IMR-90 (cell line): ENCODE measurements around the gene RNF213. TPM values are rescaled to one million over a fixed set of nuclear protein-coding genes. Genes with fewer than 3 reads are reported as not detected.

Experiments
- ATAC-seq: fragments of 200-7000 bp; cut with Tn5 transposase; 2 replicates; pipeline ENCODE4 v1.9.1; 2020; ENCODE audit warnings: low read depth, mild to moderate bottlenecking, moderate library complexity
- BruUV-seq: library from RNA; stranded (reverse); fragments of 400-500 nt; replicated peaks from 2 replicates; lab custom pipeline; 2021; lab: Mats Ljungman, UMichigan
- CTCF ChIA-PET: fragments of 300-600 bp; formaldehyde crosslinking; extraction: SDS; loops from one replicate; lab custom pipeline; 2021; ENCODE audit warnings: antibody characterized with exemption; lab: Yijun Ruan, JAX
- POLR2A ChIA-PET: fragments of 300-600 bp; sonication (Branson Sonifier 250); formaldehyde crosslinking; loops from one replicate; lab custom pipeline; 2022; ENCODE audit warnings: antibody characterized with exemption; ENCODE audit not compliant: unreplicated experiment; lab: Charles Lee
- DNase-seq: peaks from one replicate; pipeline ENCODE4 v3.0.0; 2013
- H2AFZ ChIP-seq: replicated peaks from 2 replicates; pipeline ENCODE3; 2013; ENCODE audit warnings: low read length, mild to moderate bottlenecking; ENCODE audit not compliant: poor library complexity
- H2AK5ac ChIP-seq: 2 replicates; pipeline ENCODE4 v1.6.1; 2013; ENCODE audit warnings: low read depth, low read length, inconsistent platforms
- H2AK9ac ChIP-seq: replicated peaks from 2 replicates; pipeline ENCODE3; 2013; ENCODE audit warnings: mild to moderate bottlenecking, low read depth, low read length, moderate library complexity; ENCODE audit not compliant: poor library complexity
- H2BK120ac ChIP-seq: 2 replicates; pipeline ENCODE4 v1.6.1; 2013; ENCODE audit warnings: low read depth, low read length, inconsistent platforms
- H2BK15ac ChIP-seq: 3 replicates; pipeline ENCODE4 v1.6.1; 2013; ENCODE audit warnings: low read depth, low read length, inconsistent platforms
- H2BK20ac ChIP-seq: 2 replicates; pipeline ENCODE4 v1.6.1; 2013; ENCODE audit warnings: low read depth, mild to moderate bottlenecking, inconsistent platforms, low read length, moderate library complexity
- H2BK5ac ChIP-seq: 2 replicates; pipeline ENCODE4 v1.6.1; 2013; ENCODE audit warnings: mild to moderate bottlenecking, low read depth, low read length, inconsistent platforms; ENCODE audit not compliant: poor library complexity, severe bottlenecking
- H3K14ac ChIP-seq: replicated peaks from 2 replicates; pipeline ENCODE4 v1.6.1; 2013; ENCODE audit warnings: low read depth, low read length, inconsistent platforms
- H3K18ac ChIP-seq: 2 replicates; pipeline ENCODE4 v1.6.1; 2013; ENCODE audit warnings: low read depth, low read length, control low read depth
- H3K23ac ChIP-seq: 2 replicates; pipeline ENCODE4 v1.6.1; 2013; ENCODE audit warnings: low read depth, low read length, inconsistent platforms
- H3K27ac ChIP-seq: 2 replicates; pipeline ENCODE4 v1.5.1; 2013; ENCODE audit warnings: mild to moderate bottlenecking, control low read depth, low read length; ENCODE audit not compliant: insufficient read depth
- H3K27me3 ChIP-seq: 2 replicates; pipeline ENCODE4 v1.6.1; 2013; ENCODE audit warnings: low read length; ENCODE audit not compliant: control insufficient read depth, insufficient read depth
- H3K36me3 ChIP-seq: 2 replicates; pipeline ENCODE4 v1.6.1; 2013; ENCODE audit warnings: low read length, mixed read lengths; ENCODE audit not compliant: control insufficient read depth, insufficient read depth
- H3K4ac ChIP-seq: 2 replicates; pipeline ENCODE4 v1.6.1; 2013; ENCODE audit warnings: low read depth, low read length, inconsistent platforms
- H3K4me1 ChIP-seq: 2 replicates; pipeline ENCODE4 v1.6.1; 2013; ENCODE audit warnings: low read length, mixed read lengths; ENCODE audit not compliant: control insufficient read depth, insufficient read depth
- H3K4me2 ChIP-seq: 2 replicates; pipeline ENCODE4 v1.6.1; 2013; ENCODE audit warnings: low read depth, mild to moderate bottlenecking, control low read depth, low read length, moderate library complexity
- H3K4me3 ChIP-seq: 2 replicates; pipeline ENCODE4 v1.5.1; 2013; ENCODE audit warnings: low read depth, mild to moderate bottlenecking, control low read depth, low read length, moderate library complexity; ENCODE audit not compliant: insufficient read depth
- H3K56ac ChIP-seq: 2 replicates; pipeline ENCODE4 v1.6.1; 2013; ENCODE audit warnings: low read length, inconsistent platforms; ENCODE audit not compliant: insufficient read depth; ENCODE audit errors: extremely low read depth
- H3K79me1 ChIP-seq, 2 experiments: 2 replicates each; pipeline ENCODE4 v1.6.1; 2013; ENCODE audit warnings: low read length in 2 of 2, inconsistent platforms in 1 of 2, low read depth in 1 of 2
- H3K9ac ChIP-seq: 2 replicates; pipeline ENCODE4 v1.6.1; 2013; ENCODE audit warnings: low read depth, low read length, control low read depth
- H3K9me1 ChIP-seq: 2 replicates; pipeline ENCODE4 v1.6.1; 2013; ENCODE audit warnings: low read length, inconsistent platforms; ENCODE audit not compliant: insufficient read depth
- H3K9me3 ChIP-seq: 2 replicates; pipeline ENCODE4 v1.6.1; 2013; ENCODE audit warnings: low read length; ENCODE audit not compliant: control insufficient read depth, insufficient read depth
- H4K20me1 ChIP-seq: 2 replicates; pipeline ENCODE4 v1.6.1; 2013; ENCODE audit warnings: low read length, inconsistent platforms; ENCODE audit not compliant: insufficient read depth
- H4K5ac ChIP-seq: 2 replicates; pipeline ENCODE4 v1.6.1; 2013; ENCODE audit warnings: mild to moderate bottlenecking, low read depth, low read length, control low read depth
- H4K8ac ChIP-seq, 2 experiments: 2 replicates each; pipeline ENCODE4 v1.6.1; 2013; ENCODE audit warnings: low read depth in 2 of 2, low read length in 2 of 2, control low read depth in 1 of 2, inconsistent platforms in 1 of 2
- H4K91ac ChIP-seq: 2 replicates; pipeline ENCODE4 v1.6.1; 2013; ENCODE audit warnings: low read depth, low read length, inconsistent platforms; ENCODE audit not compliant: insufficient read depth
- BHLHE40 ChIP-seq: fragments of 150-350 bp; IDR thresholded peaks from 2 replicates; pipeline ENCODE4 v1.6.1; 2016; ENCODE audit warnings: mild to moderate bottlenecking, low read depth, low read length
- CEBPB ChIP-seq: IDR thresholded peaks from 2 replicates; pipeline ENCODE4 v1.6.1; 2012; ENCODE audit warnings: low read depth, low read length, improper control_type of control experiment
- CHD1 ChIP-seq: IDR thresholded peaks from 2 replicates; pipeline ENCODE4 v1.6.1; 2012; ENCODE audit warnings: low read depth, low read length, improper control_type of control experiment
- FOS ChIP-seq: fragments of 150-350 bp; IDR thresholded peaks from 2 replicates; pipeline ENCODE4 v1.6.1; 2016; ENCODE audit warnings: low read depth, low read length
- MAFK ChIP-seq: IDR thresholded peaks from 2 replicates; pipeline ENCODE4 v1.6.1; 2012; ENCODE audit warnings: low read depth, low read length, improper control_type of control experiment
- MAZ ChIP-seq: IDR thresholded peaks from 2 replicates; pipeline ENCODE4 v1.6.1; 2012; ENCODE audit warnings: low read depth, mild to moderate bottlenecking, low read length, improper control_type of control experiment, moderate library complexity, borderline replicate concordance
- MXI1 ChIP-seq: IDR thresholded peaks from 2 replicates; pipeline ENCODE4 v1.6.1; 2012; ENCODE audit warnings: low read depth, mild to moderate bottlenecking, low read length, moderate library complexity, borderline replicate concordance
- NFE2L2 ChIP-seq: fragments of 150-350 bp; IDR thresholded peaks from 2 replicates; pipeline ENCODE4 v1.6.1; 2016; ENCODE audit warnings: low read depth, mild to moderate bottlenecking, low read length
- POLR2A ChIP-seq: IDR thresholded peaks from 2 replicates; pipeline ENCODE4 v1.6.1; 2012; ENCODE audit warnings: mild to moderate bottlenecking, low read depth, low read length
- RAD21 ChIP-seq: IDR thresholded peaks from 2 replicates; pipeline ENCODE4 v1.6.1; 2012; ENCODE audit warnings: low read length, improper control_type of control experiment
- RCOR1 ChIP-seq: IDR thresholded peaks from 2 replicates; pipeline ENCODE4 v1.6.1; 2012; ENCODE audit warnings: mild to moderate bottlenecking, low read length, improper control_type of control experiment; ENCODE audit not compliant: insufficient replicate concordance
- RFX5 ChIP-seq: IDR thresholded peaks from 2 replicates; pipeline ENCODE4 v1.8.0; 2012; ENCODE audit warnings: low read depth, mild to moderate bottlenecking, low read length, moderate library complexity
- SMC3 ChIP-seq: fragments of 150-350 bp; IDR thresholded peaks from 2 replicates; pipeline ENCODE4 v1.6.1; 2016; ENCODE audit warnings: low read depth, mild to moderate bottlenecking, antibody characterized with exemption, low read length, moderate library complexity
- USF2 ChIP-seq: fragments of 150-350 bp; IDR thresholded peaks from 2 replicates; pipeline ENCODE4 v1.6.1; 2017; ENCODE audit warnings: mild to moderate bottlenecking, antibody characterized with exemption, low read length, low read depth
- WGBS, 2 experiments: methylation state at CpG; one replicate each; pipeline versions ENCODE4 v1.1.5 to v1.1.7; 2013; ENCODE audit warnings: missing lambda C conversion rate in 2 of 2; ENCODE audit not compliant: insufficient read length in 1 of 2; ENCODE audit errors: extremely low coverage in 2 of 2; 5-methylcytosine and 5-hydroxymethylcytosine counted together
- dilution Hi-C: fragments of 300-500 bp; cut with HindIII; formaldehyde crosslinking; loops from one replicate; pipeline ENCODE4 v1.14.3; 2018; ENCODE audit warnings: low sequenced_read_pairs; ENCODE audit not compliant: unreplicated experiment
- in situ Hi-C: fragments of 300-500 bp; cut with MboI; formaldehyde crosslinking; loops from 3 replicates; pipeline ENCODE4 v1.14.3; 2019; ENCODE audit warnings: low sequenced_read_pairs, inconsistent platforms, mixed read lengths
- intact Hi-C: fragments of 100-400 bp; cut with micrococcal nuclease; formaldehyde crosslinking; loops from 2 replicates; pipeline ENCODE4 v1.10.0; 2022
- polyA plus RNA-seq, 3 experiments: library from polyadenylated mRNA; depleted of rRNA; stranded (reverse); fragments of >200 nt; gene quantifications; 2 replicates each; pipeline ENCODE4 v1.2.3, GENCODE V29; 2012; ENCODE audit warnings: low replicate concordance in 1 of 3
- total RNA-seq: library from RNA; depleted of rRNA; stranded (reverse); fragments of >200 nt; gene quantifications from 2 replicates; pipeline ENCODE4 v1.2.3, GENCODE V29; 2012
- TF ChIP-seq, protein P1 (sequence below): fragments of 150-350 bp; IDR thresholded peaks from 2 replicates; pipeline ENCODE4 v1.6.1; 2016; ENCODE audit warnings: low read depth, mild to moderate bottlenecking, low read length, moderate library complexity, borderline replicate concordance
- TF ChIP-seq, protein P2 (sequence below): conservative IDR thresholded peaks from 2 replicates; pipeline ENCODE4 v1.5.1; 2012; ENCODE audit warnings: mild to moderate bottlenecking, low read depth, low read length, improper control_type of control experiment

RNF213 gene
- total and polyA plus RNA-seq, 2 of the 4 experiments (the other 2 are of a cell fraction): 23.4 to 36.0 TPM

GRCh38 chr17:80217703-80218362 is 42.8 kb upstream of the RNF213 start:
- intact Hi-C loops: no loop called here
- Histone ChIP-seq H3K9ac (no peak overlapping the region), H3K9me3 (no peaks in the 10 kb centered on the region), H3K56ac (no peak overlapping the region), H3K27me3 (no peaks in the 10 kb centered on the region), H3K79me1 (peaks cover 22 to 53% of the 10 kb centered on the region in 2 experiments), H4K5ac (no peak overlapping the region), H3K9me1 (peaks cover 24% of the 10 kb centered on the region), H2AK5ac (peak overlapping the region; percentile 80; the same call in 1 of the 2 replicates), H4K91ac (no peak overlapping the region), H2BK20ac (no peak overlapping the region), H3K4me3 (no peak overlapping the region), H2AK9ac (no peak overlapping the region), H2BK5ac (no peak overlapping the region), H3K14ac (no peak overlapping the region), H3K18ac (no peak overlapping the region), H2BK15ac (no peak overlapping the region), H3K4me1 (peaks cover 6% of the 10 kb centered on the region; the same call in 1 of the 2 replicates), H4K8ac (no peak overlapping the region), H4K20me1 (peaks cover 33% of the 10 kb centered on the region), H3K4ac (no peak overlapping the region), H3K4me2 (no peak overlapping the region), H3K23ac (no peak overlapping the region), H2AFZ (no peak overlapping the region), H2BK120ac (no peak overlapping the region), H3K36me3 (peaks cover 47% of the 10 kb centered on the region), H3K27ac (no peak overlapping the region)
- ATAC-seq (no peak), DNase-seq (no peak)
- dilution Hi-C loops: no loop called here
- 100% methylated on average over 9 of the region's 13 CpGs; no CpG with 5 or more reads in 1 of the 2 experiments for WGBS, 2 experiments
- ChIA-PET CTCF (no interaction called here), POLR2A (no interaction called here)
- TF ChIP-seq, protein P1, sequence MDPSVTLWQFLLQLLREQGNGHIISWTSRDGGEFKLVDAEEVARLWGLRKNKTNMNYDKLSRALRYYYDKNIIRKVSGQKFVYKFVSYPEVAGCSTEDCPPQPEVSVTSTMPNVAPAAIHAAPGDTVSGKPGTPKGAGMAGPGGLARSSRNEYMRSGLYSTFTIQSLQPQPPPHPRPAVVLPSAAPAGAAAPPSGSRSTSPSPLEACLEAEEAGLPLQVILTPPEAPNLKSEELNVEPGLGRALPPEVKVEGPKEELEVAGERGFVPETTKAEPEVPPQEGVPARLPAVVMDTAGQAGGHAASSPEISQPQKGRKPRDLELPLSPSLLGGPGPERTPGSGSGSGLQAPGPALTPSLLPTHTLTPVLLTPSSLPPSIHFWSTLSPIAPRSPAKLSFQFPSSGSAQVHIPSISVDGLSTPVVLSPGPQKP: no peak
- TF ChIP-seq RFX5: no peak
- no peak for TF ChIP-seq SMC3
- no peak for TF ChIP-seq FOS
- TF ChIP-seq, protein P2, sequence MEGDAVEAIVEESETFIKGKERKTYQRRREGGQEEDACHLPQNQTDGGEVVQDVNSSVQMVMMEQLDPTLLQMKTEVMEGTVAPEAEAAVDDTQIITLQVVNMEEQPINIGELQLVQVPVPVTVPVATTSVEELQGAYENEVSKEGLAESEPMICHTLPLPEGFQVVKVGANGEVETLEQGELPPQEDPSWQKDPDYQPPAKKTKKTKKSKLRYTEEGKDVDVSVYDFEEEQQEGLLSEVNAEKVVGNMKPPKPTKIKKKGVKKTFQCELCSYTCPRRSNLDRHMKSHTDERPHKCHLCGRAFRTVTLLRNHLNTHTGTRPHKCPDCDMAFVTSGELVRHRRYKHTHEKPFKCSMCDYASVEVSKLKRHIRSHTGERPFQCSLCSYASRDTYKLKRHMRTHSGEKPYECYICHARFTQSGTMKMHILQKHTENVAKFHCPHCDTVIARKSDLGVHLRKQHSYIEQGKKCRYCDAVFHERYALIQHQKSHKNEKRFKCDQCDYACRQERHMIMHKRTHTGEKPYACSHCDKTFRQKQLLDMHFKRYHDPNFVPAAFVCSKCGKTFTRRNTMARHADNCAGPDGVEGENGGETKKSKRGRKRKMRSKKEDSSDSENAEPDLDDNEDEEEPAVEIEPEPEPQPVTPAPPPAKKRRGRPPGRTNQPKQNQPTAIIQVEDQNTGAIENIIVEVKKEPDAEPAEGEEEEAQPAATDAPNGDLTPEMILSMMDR: no peak
- TF ChIP-seq NFE2L2: no peak
- TF ChIP-seq POLR2A: no peak
- no peak for TF ChIP-seq BHLHE40
- no peak for TF ChIP-seq MAFK
- TF ChIP-seq CEBPB: no peak
- TF ChIP-seq CHD1: no peak
- no peak for TF ChIP-seq RAD21
- TF ChIP-seq MAZ: no peak
- no peak for TF ChIP-seq USF2
- TF ChIP-seq RCOR1: no peak
- TF ChIP-seq MXI1: no peak
- in situ Hi-C loops: no loop called here
- no TSS peak for BruUV-seq
